ENCODE data around the gene CSMD2.

CSMD2 gene

DNA sequence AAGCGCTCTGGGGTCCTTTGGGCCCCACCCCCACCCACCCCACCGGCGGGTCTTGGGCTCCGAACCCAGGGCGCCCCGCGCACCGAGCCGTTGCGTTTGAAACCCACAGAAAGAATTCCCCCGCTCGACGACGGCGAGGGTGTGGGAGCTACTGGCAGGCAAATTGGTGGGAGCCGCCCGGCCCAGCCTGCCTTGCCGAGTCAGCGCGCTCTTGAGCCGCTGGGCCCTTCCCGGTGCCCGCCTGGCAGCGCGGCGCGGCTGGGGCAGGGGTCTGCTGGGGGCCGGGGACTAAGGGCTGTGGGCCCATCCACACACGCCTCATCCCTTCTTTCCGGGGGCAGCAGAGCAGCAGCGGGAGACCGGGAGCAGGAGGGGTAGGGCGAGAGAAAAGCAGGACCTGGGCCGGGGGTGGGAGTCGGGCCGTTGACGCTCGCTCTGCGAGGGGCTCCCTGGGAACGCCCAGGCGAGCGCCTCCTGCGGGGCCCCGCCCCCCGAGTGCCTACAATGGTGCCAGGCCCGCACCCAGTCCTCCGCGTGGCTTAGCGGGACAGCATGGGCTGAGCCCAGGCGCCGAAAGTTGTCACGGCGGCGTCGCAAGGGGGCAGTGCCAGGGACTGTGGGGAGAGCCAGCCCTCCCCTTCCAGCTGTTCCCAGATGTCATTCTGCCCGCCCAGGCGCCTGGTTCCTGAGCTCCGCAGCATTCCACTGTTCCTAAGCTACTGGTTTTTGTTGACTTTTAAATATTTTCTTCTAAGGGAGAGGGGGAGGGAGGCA, 12.0 kb upstream of the CSMD2 start, which contains the start of gene C1orf94:
TSS of gene C1orf94 (plus strand) at position 78 of the 774 bp plus-strand sequence. CDS start 883 bp downstream, outside the sequence.
- Histone ChIP-seq H3K27me3 (ENCODE audit: control insufficient read depth, insufficient read depth, low read length) (peaks cover 25% of the 10 kb centered on the region; the same call in 1 of the 2 replicates), H3K27ac (ENCODE audit: low read depth, low read length) (no peak within 1 kb of the TSS), H3K9me3 (ENCODE audit: control insufficient read depth, insufficient read depth, low read depth, low read length) (no peaks in the 10 kb centered on the region), H3K36me3 (ENCODE audit: control insufficient read depth, insufficient read depth, low read length) (no peaks in the 10 kb centered on the region), H3K4me3 (ENCODE audit: low read depth, low read length) (peak within 1 kb of the TSS; percentile 33; the same call in 1 of the 2 replicates), H3K4me1 (ENCODE audit: control insufficient read depth, insufficient read depth, low read length) (peaks cover 25% of the 10 kb centered on the region; the same call in 1 of the 2 replicates), H3K9ac (ENCODE audit: low read length) (no peak within 1 kb of the TSS)

DNA sequence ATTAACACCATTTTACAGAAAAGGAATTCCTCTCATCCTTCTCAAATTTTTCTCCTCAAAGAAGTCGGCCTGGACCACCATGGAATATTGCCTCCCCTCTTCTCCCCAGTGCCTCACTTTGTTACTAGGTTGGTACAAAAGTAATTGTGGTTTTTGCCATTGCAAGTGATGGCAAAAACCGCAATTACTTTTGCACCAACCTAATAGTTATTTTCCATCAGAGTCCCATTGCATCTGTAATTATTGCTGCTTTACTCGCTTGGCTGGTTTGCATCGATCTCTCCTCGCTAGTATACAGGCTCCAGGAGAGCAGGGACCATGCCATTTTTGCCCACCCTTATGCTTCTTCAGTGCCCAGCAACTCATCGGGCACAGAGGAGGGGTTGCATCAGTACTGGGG, 10.7 kb upstream of the CSMD2 start:
- Histone ChIP-seq H3K27ac (ENCODE audit: low read depth, low read length) (no peak overlapping the region), H3K4me3 (ENCODE audit: low read depth, low read length) (no peak overlapping the region), H3K27me3 (ENCODE audit: control insufficient read depth, insufficient read depth, low read length) (peaks cover 25% of the 10 kb centered on the region; the same call in 1 of the 2 replicates), H3K9ac (ENCODE audit: low read length) (no peak overlapping the region), H3K36me3 (ENCODE audit: control insufficient read depth, insufficient read depth, low read length) (no peaks in the 10 kb centered on the region), H3K4me1 (ENCODE audit: control insufficient read depth, insufficient read depth, low read length) (peaks cover 26% of the 10 kb centered on the region; the same call in 1 of the 2 replicates), H3K9me3 (ENCODE audit: control insufficient read depth, insufficient read depth, low read depth, low read length) (no peaks in the 10 kb centered on the region)

DNA sequence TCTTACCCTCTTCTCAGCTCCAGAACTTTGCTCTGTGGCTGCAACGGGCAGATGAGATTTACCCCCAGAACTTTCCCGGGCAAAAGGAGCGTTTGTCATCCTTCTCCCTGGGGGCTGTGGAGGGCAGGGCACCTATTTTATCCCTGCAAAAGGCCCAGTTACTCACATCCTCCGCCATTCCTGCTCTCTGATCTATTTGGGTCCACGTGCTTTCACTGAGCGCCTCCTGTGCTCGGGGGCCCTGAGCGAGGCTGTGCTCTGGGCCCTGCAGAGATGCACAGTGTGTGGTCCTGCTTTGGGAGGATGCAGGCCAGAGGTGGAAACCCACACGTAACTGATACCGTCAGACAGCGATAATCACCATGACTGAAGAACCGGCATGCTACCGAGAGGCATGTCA, 2.4 kb upstream of the CSMD2 start:
- Histone ChIP-seq H3K4me1 (ENCODE audit: control insufficient read depth, insufficient read depth, low read length) (peaks cover 15% of the 10 kb centered on the region), H3K36me3 (ENCODE audit: control insufficient read depth, insufficient read depth, low read length) (no peaks in the 10 kb centered on the region), H3K9me3 (ENCODE audit: control insufficient read depth, insufficient read depth, low read depth, low read length) (no peaks in the 10 kb centered on the region), H3K27ac (ENCODE audit: low read depth, low read length) (0 out of 2 replicates have a peak overlapping the region, but pooled peaks have one; percentile 3), H3K4me3 (ENCODE audit: low read depth, low read length) (peak overlapping the region; percentile 81), H3K9ac (ENCODE audit: low read length) (peak overlapping the region; percentile 68), H3K27me3 (ENCODE audit: control insufficient read depth, insufficient read depth, low read length) (peaks cover 23% of the 10 kb centered on the region)

DNA sequence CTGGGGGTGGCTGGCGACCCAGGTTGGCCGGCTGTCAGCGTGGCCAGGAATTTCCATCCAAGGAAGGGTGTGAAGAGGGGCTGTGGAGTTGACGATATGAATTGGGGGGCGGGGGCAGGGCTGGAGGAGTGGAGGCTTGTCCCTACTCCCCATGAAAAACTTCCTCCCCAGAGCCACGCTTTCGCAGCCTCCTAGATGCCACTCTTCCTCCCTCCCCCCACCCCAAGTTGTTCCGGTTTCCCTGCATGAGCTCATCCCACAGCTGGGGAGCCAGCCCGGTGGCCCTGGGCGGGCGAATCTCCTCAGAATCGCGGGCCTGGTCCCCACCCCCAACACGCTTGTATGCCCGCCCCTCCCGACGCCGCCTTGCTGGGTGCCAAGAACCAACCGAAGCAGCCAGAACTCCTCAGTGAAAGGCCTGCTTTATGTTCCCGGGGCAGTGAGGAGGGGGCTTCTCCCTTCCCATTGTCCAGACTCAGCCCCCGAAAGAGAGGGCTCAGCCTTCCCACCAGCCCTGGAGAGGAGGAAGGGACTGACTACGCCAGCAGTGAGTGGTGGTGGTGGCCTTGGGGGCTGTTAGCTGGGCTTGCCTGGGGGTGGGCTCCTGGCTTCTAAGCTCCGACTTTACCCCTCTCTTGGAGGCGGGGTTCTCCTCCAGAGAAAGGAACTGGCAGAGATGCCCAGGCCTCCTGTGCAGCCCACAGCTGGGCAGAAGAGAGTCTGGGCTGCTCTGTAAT, 1.8 kb upstream of the CSMD2 start:
- Histone ChIP-seq H3K27me3 (ENCODE audit: control insufficient read depth, insufficient read depth, low read length) (peaks cover 26% of the 10 kb centered on the region), H3K27ac (ENCODE audit: low read depth, low read length) (0 out of 2 replicates have a peak overlapping the region, but pooled peaks have one; percentile 3), H3K4me3 (ENCODE audit: low read depth, low read length) (peak overlapping the region; percentile 81)

DNA sequence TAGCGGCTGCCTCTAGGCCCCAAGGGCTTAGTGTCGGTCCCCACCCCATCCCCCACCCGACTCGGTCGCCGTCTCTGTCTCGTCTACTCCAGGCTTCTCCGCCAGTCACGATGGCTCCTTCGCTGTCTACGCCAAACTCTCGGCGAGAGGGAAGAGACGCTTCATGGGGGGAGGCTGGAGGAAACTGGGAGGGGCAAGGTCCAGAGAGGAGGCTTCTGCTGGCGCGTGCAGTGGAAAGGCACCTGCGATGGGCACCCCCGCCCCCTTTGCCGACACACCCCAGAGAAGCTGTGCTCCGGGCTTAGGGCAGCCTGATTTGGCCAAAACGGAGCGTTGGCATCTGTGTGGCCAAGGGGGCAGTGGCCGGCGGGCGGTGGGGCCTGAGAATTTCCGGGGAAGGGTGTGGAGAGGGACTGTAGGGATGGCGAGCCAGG, 1.2 kb upstream of the CSMD2 start:
- no peaks in the 10 kb centered on the region for H3K9me3 ChIP-seq (ENCODE audit: control insufficient read depth, insufficient read depth, low read depth, low read length)
- H3K27me3 ChIP-seq (ENCODE audit: control insufficient read depth, insufficient read depth, low read length), result peaks cover 29% of the 10 kb centered on the region
- peaks cover 14% of the 10 kb centered on the region for H3K4me1 ChIP-seq (ENCODE audit: control insufficient read depth, insufficient read depth, low read length)
- no peaks in the 10 kb centered on the region for H3K36me3 ChIP-seq (ENCODE audit: control insufficient read depth, insufficient read depth, low read length)
- H3K27ac ChIP-seq (ENCODE audit: low read depth, low read length), result no peak overlapping the region
- H3K4me3 ChIP-seq (ENCODE audit: low read depth, low read length), result peak overlapping the region; percentile 81
- H3K9ac ChIP-seq (ENCODE audit: low read length), result peak overlapping the region; percentile 55

More for the DNA sequence above, 1.8 kb upstream of the CSMD2 start:
- peak overlapping the region; percentile 68 for H3K9ac ChIP-seq (ENCODE audit: low read length)
- no peaks in the 10 kb centered on the region for H3K36me3 ChIP-seq (ENCODE audit: control insufficient read depth, insufficient read depth, low read length)
- no peaks in the 10 kb centered on the region for H3K9me3 ChIP-seq (ENCODE audit: control insufficient read depth, insufficient read depth, low read depth, low read length)
- peaks cover 14% of the 10 kb centered on the region for H3K4me1 ChIP-seq (ENCODE audit: control insufficient read depth, insufficient read depth, low read length)

DNA sequence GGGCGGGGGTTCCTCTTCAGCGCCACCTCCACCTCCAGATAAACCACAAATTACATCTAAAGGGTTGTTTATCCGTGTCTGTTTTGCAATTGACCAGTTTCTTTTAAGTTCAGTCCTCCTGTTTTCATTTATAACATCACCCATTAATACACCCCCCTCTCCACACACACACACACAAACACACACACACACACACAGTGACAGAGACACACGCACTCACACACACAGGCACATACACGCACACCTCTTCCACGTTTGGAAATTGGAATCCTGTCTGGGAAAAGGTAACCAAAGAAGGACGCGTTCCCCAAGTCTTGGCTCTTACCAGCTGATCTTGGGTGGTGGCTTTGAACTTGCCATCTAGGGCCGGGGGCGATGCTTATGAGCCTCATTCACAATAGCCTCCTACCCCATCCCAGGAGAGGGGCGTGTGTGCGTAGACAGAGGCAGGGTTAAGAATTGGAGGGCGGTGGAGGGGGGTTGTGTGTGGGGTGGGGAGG, 442 bp upstream of the CSMD2 start:
- no peak overlapping the region for H3K27ac ChIP-seq (ENCODE audit: low read depth, low read length)
- peak overlapping the region; percentile 81 for H3K4me3 ChIP-seq (ENCODE audit: low read depth, low read length)
- H3K27me3 ChIP-seq (ENCODE audit: control insufficient read depth, insufficient read depth, low read length), result peaks cover 34% of the 10 kb centered on the region
- H3K4me1 ChIP-seq (ENCODE audit: control insufficient read depth, insufficient read depth, low read length), result peaks cover 14% of the 10 kb centered on the region
- H3K9me3 ChIP-seq (ENCODE audit: control insufficient read depth, insufficient read depth, low read depth, low read length), result no peaks in the 10 kb centered on the region
- no peaks in the 10 kb centered on the region for H3K36me3 ChIP-seq (ENCODE audit: control insufficient read depth, insufficient read depth, low read length)
- H3K9ac ChIP-seq (ENCODE audit: low read length), result no peak overlapping the region

DNA sequence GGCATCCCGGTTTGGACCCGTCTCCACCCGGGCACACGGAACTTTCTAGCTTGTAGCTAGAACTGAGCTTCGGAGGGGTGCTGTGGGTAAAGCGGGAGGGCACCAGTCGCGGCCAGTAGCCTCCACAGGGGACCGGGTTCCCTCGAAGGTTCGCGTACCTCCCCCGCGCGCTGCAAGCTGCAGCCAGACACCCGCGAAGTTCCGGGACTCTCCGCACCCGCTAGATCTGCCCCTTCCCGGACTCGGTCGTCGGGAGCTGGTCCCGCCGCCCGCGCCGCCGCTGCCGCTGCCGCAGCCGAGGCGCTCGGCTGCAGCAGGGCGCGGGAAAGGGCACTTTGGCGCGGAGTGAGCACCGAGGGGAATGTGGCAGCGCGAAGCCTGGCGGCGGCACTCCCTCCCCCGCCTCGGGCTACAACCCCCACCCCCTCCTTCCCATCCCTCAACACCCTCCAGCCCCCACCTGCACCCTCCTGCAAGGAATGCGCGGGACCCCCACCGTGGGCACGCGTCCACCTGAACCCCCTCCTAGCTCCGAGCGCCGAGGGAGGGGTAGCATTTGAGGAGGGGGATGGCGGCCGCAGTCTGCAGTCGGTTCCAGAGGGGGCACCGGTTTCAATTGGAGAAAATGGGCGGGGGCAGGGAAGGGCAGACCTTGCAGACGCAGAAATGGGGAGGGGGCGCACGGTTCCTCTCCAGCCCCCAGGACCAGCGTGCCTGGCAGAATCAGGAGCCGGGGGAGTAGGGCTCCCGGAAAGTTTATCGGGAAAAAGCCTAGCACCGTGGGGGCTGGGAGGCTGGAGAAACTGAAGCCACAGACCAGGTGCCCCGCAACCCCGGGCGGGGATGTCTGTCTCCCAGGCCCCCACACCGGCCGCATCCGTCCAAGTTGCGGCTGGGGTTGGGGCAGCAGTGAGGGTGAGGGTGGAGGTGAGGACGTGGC, 968 bp downstream of the CSMD2 start:
- Histone ChIP-seq H3K9me3 (ENCODE audit: control insufficient read depth, insufficient read depth, low read depth, low read length) (no peaks in the 10 kb centered on the region), H3K27ac (ENCODE audit: low read depth, low read length) (no peak overlapping the region), H3K36me3 (ENCODE audit: control insufficient read depth, insufficient read depth, low read length) (no peaks in the 10 kb centered on the region), H3K4me1 (ENCODE audit: control insufficient read depth, insufficient read depth, low read length) (peaks cover 14% of the 10 kb centered on the region), H3K27me3 (ENCODE audit: control insufficient read depth, insufficient read depth, low read length) (peaks cover 34% of the 10 kb centered on the region), H3K4me3 (ENCODE audit: low read depth, low read length) (peak overlapping the region; percentile 81), H3K9ac (ENCODE audit: low read length) (peak overlapping the region; percentile 67)

DNA sequence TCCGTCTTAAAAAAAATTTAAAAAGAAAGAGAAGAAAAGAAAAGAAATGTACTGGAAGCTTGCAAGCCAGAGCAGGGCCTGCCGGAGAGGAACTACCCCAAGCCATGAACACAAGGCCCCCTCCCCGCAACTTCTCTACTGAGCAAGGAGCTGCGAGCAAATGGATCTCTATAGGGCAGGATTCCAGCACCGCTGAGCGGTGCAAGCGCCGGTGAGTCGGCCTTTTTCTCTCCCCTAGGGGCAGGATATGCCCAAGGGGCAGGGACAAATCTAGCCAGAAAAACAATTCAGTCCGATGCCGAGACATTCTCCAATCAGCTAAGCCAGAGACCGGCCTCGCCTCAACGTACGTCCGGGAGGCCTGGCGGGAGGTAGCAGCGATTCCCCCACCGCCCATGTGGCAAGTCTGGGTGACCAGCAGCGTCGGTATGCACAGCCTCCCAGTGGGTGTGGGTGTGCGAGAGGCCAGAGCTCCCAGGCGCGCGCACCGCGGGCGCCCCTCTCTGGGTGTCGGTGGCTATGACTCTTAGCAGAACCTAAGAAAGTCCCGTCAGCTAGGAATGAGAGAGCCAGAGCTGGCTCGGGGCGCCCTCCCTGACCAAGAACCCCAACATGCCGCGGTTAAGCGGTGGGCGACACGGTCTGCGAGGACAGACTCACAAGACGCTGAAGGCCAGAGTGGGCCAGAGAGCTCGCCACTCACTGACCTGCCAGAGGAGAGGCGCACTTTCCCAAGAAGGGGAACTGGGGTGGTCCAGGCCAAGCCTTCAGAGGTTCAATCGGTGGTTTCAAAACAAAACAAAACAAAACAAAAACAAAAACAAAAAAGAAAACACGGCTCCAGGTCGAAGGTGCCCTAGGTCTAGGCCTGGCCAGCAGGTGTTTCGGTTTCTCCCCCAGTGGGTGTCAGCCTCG, 1.9 kb downstream of the CSMD2 start:
- Histone ChIP-seq H3K9me3 (ENCODE audit: control insufficient read depth, insufficient read depth, low read depth, low read length) (no peaks in the 10 kb centered on the region), H3K9ac (ENCODE audit: low read length) (peak overlapping the region; percentile 32), H3K36me3 (ENCODE audit: control insufficient read depth, insufficient read depth, low read length) (no peaks in the 10 kb centered on the region), H3K4me3 (ENCODE audit: low read depth, low read length) (peak overlapping the region; percentile 81), H3K27ac (ENCODE audit: low read depth, low read length) (no peak overlapping the region), H3K4me1 (ENCODE audit: control insufficient read depth, insufficient read depth, low read length) (peaks cover 14% of the 10 kb centered on the region), H3K27me3 (ENCODE audit: control insufficient read depth, insufficient read depth, low read length) (peaks cover 34% of the 10 kb centered on the region)

DNA sequence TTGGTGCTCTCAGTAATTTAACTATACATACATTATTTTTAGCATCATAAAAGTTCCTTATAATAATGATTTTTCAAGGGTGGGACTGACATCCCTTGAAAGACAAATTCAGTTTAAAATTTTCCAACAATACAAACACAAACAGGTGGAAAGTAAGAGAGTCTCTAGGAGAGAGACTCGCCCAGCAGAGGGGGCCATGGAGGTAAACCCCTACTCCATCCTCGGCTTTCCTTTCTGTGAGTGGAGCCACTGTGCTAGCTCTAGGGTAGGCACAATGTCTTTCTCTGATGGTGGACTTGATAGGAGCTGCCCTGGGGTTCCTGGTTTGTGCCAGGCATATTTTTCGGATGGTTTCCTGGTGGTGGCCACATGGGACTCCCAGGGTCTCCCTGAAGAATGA, 8.3 kb downstream of the CSMD2 start:
- H3K36me3 ChIP-seq (ENCODE audit: control insufficient read depth, insufficient read depth, low read length), result no peaks in the 10 kb centered on the region
- H3K4me1 ChIP-seq (ENCODE audit: control insufficient read depth, insufficient read depth, low read length), result no peaks in the 10 kb centered on the region
- H3K9ac ChIP-seq (ENCODE audit: low read length), result no peak overlapping the region
- H3K4me3 ChIP-seq (ENCODE audit: low read depth, low read length), result no peak overlapping the region
- no peak overlapping the region for H3K27ac ChIP-seq (ENCODE audit: low read depth, low read length)
- peaks cover 8% of the 10 kb centered on the region; the same call in 1 of the 2 replicates for H3K27me3 ChIP-seq (ENCODE audit: control insufficient read depth, insufficient read depth, low read length)
- no peaks in the 10 kb centered on the region for H3K9me3 ChIP-seq (ENCODE audit: control insufficient read depth, insufficient read depth, low read depth, low read length)
